C4-2B (cell line): Measurements from ENCODE around the gene ABHD17A.

Experiments used
- CTCF ChIP-seq: fragments of 450-650 bp; conservative IDR thresholded peaks from 2 replicates; pipeline ENCODE4 v1.5.1; 2017; ENCODE audit warnings: mild to moderate bottlenecking
- ZFX ChIP-seq: fragments of 450-650 bp; IDR thresholded peaks from 2 replicates; pipeline ENCODE4 v1.6.1; 2017

GRCh38 chr19:1837222-1837565 is 48.1 kb downstream of the ABHD17A start:
- TF ChIP-seq CTCF (no peak), ZFX (no peak)
